GM19239 (cell line): ENCODE data around the gene NTHL1.
A peak's percentile ranks its signal among the peaks of the same experiment; 100 is the strongest.

ENCODE experiments used
- DNase-seq: peaks from one replicate; pipeline ENCODE4 v3.0.0; 2011; ENCODE audit warnings: low spot score; ENCODE audit not compliant: insufficient read length
- FAIRE-seq: peaks from 2 replicates; lab custom pipeline; 2011; peaks lifted over from hg19 to GRCh38; lab: Jason Lieb, UNC

NTHL1 gene

DNA sequence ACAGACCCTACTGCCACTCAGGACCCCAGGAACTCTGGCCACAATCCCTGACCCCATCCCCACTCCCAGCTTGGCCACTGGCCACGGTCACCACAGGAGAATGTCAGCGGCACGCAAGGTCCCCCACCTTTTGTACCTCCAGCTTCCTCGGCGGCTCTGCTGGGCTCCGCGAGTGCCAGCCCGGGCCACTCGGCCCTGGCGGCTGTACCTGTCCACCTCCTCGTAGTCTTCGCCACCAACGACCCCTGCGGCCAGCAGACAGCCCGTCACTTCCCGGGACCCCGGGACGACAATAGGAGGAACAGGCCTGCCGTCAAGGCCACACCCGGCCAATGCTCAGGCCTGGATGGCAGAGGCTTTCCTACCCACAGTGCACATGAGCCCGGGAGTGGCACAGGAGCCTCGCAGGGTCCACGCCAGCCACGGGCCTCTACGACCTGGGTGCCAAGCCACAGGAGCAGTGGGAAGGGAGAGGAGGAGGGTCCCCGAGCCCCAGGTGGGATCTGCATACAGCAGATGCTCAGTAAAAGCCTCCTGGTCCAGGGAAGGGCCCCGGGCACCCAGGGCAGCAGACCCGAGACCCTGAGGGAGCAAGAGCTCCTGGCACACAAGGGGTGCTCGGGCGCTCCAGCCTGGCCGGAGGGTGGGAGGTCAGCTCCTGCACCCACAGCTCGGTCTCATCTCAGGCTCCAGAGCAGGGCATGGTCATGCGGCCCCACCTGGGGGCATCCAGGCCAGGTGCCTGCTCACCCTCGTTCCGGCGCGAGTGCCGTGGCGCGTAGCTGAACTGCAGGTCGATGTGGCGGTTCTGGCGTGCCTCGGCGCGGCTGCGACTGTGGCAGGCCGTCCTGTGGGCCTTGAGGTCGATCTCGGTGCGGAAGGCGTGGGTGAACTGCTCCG lies 45.9 kb downstream of the NTHL1 start:
- FAIRE-seq: no peak

DNA sequence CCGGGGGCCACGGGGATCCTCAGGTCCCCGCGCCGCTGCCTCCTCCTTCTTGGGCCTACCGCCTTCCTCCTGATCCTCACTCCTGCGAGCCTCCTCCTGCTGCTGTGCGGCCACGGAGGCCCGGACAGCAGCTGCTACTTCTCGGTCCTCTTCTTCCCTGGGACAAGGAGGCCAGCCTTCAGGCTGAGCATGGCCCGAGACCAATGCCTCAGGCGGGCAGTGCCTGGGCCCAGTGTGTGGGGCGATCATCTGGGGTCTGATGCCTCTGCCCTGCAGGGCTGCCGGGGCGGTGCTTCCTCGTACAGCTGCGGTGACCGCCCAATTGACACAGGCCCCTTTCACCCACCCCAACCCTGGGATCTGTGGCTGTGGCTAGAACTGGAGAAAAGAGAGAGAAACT lies 46.6 kb downstream of the NTHL1 start:
- FAIRE-seq (no peak), DNase-seq (no peak)

More for the DNA sequence above, 45.9 kb downstream of the NTHL1 start:
- no peak for DNase-seq

DNA sequence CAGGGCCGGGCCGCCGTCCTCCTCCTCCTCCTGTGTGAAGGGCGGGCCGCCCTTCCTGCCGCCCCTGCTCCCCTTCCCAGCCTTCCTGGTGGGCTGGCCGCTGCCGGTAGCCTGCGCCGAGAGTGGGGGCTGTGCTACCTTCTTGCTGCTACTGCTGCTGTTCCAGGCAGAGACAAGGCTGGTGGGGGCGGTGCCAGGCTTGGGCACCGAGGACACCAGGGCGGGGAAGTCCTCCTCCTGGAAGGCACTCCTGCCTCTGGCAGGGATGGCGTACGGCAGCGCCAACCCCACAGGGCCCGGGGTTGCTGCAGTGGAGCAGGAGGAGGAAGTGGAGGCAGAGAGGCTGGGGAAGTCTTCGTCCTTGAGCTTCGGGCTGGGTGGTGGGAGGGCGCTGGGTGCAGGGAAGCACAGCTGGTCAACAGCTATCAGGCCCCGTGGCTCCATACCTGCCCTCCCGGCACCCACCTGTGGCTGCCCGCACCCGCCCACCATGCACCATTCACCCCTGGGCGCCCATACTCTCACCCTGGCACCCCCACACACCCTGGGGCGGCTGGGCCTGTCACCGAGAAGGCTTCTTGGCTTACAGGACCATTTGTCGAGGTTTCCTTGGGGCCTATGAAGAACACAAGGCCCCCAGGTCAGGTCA lies 47.6 kb downstream of the NTHL1 start:
- DNase-seq (no peak), FAIRE-seq (no peak)

DNA sequence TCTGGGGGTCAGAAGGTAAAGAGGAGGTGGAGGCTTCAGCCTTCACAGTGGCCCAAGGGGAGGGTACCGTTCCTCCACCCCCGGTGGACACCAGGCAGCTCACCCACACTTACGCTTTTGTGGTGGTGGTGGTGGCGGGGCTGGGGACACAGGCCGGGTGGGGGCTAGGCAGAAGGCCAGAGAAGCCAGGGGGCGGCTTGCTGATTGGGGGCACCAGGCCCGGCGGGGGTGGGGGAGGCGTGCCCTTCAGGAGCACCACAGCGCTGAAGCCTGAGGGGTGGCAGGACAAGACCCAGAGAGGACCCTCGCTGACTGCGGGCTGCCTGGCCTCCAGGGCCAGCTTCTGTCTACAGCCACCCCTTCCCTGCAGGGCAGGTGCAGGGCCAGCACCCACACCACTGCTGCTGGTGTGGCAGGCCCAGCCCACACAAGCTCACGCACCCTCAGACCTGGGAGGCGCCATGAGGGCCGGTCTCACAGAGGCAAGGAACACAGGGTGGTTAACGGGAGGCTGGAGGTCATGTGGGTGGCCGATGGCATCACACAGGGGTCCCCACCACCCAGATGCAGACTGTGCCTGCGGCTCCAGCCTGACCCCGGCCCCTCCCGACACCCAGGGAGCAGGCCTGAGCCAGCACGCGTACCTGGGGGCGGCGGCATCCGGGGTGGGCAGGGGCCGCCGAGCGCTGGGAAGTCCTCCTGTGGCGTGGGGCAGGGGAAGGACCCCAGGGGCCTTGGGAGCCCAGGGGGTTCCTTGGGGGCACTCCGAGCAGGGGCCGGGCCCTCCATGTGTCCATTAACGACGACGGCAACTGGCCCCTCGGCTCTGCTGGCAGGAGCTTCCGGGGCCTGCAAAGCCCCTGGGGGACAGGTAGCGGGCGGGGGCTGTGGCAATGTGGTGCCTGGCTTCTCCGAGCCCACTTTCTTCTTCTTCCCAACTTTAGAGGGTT lies 48.5 kb downstream of the NTHL1 start:
- no peak for DNase-seq
- no peak for FAIRE-seq

DNA sequence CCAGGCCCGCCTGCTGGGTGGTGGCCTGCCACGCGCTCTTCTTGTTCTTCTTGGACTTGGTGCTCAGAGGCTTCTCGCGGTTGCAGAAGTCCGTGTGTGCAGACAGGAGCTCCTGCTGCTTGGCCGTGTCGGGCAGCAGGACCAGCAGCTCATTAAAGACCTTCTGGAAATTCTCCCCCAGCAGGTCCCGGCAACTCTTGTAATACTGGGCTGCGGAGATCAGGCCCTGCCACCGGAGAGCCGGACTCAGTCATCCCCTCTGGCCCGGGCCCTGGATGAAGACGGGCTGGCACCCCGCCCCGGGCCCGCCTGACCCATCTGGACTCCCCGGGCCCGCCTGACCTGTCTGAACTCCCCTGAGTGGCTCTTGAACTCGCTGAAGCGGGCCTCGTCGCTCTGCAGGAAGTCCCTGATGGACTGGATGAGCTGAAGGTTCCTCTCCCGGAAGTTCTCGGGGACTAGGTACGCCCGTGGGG lies 49.2 kb downstream of the NTHL1 start:
- DNase-seq (no peak), FAIRE-seq (no peak)

DNA sequence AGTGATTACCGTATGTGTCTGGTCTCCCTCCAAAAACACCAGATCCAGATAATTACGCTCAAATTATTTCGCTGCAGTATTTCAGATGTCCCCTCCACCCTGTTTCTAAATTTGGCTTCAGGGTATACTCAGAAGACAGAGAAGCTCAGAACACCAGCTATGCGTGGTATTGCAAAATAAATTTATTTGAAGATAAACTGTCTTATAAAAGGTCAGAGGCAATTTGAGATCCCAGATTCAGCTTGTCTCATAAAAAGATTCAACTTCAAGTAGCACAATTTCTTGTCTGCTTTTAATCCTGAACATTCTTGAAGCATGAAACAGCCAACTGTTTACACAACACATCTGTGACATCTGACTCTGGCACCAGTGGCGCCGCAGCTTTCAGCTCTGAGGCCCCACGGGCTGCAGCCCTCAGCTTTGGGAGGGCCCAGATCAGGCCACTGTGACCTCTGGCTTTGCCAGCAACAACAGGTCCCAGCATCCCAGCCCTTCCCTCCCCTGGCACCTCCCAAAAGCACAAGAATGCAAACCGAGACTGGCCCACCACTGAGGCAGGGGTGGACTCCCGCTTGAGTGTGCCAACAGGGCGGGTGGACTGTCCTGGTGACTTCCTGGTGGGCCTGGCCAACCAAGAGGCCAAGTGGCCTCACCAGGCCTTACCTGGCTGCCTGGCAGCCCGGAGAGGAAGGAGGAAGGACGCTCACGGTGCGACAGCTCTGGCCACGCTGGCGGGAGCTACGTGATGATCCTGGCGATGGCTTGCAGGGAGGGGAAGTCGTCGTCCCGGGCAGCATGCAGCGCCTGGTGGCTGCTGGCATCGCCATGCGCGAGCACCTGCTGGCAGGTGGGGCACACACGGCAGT lies 49.9 kb downstream of the NTHL1 start:
- FAIRE-seq (no peak), DNase-seq (no peak)

DNA sequence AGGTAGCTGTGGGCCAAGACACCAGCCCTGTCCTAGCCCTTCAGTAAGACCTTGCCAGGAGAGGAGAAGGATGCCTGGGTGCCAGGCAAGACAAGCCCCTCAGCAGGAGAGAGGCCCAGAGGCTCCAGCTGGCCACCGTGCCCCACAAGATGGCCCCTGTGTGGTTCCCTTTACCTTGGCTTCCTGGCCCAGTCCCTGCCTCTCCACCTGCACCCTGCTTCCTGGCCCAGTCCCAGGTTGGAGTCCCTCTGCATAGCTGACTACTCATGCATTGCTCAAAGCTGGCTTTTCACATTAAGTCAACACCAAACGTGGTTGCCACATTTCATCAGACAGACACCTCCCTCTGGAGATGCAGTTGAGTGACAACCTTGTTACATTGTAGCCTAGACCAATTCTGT lies 53.9 kb downstream of the NTHL1 start:
- DNase-seq: no peak
- FAIRE-seq: no peak

DNA sequence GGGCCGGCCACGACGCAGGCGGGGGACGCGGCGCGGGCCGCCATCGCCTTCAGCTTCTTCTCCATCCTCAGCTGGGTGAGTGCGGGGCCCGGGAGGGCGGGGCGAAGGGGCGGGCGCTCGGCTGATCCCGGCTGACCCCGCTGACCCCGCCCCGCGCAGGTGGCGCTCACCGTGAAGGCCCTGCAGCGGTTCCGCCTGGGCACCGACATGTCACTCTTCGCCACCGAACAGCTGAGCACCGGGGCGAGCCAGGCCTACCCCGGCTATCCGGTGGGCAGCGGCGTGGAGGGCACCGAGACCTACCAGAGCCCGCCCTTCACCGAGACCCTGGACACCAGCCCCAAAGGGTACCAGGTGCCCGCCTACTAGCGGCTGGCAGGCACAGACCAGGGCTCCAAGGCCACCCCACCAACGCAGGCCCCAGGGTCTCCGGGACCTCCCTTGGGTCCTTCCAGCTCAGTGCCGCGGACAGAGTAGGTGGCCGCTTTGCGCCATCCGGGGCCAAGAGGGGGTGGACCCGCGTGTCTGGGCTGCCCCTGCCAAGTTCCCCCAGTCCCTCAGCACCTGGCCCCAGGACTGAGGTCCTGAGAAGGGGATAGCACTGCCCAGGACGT lies 54.8 kb downstream of the NTHL1 start:
- FAIRE-seq: no peak

DNA sequence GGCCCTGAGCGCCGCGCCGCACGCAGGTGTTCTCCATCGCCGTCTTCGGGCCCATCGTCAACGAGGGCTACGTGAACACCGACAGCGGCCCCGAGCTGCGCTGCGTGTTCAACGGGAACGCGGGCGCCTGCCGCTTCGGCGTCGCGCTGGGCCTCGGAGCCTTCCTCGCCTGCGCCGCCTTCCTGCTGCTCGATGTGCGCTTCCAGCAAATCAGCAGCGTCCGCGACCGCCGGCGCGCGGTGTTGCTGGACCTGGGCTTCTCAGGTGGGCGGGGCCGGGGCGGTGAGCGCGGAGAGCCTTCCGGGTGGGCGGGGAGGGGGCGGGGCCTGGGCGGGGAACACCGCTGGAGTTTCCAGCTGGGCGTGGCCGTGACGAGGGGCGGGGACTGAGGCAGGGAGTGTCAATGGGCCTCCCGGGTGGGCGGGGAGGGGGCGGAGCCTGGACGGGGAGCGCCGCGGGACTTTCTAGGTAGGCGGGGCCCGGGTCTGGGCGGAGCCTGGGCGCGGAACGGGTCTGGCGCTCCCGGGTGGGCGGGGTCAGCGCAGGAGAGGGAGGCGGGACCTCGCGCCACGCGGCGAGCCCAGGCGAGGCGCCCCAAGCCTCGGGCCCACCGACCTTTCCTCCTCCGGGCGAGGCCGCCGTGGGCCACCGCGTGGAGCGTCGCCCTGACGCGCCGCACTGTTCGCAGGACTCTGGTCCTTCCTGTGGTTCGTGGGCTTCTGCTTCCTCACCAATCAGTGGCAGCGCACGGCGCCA lies 55.5 kb downstream of the NTHL1 start:
- peak; percentile 99 for DNase-seq
- peak; percentile 95 for FAIRE-seq

More for the DNA sequence above, 54.8 kb downstream of the NTHL1 start:
- no peak for DNase-seq

DNA sequence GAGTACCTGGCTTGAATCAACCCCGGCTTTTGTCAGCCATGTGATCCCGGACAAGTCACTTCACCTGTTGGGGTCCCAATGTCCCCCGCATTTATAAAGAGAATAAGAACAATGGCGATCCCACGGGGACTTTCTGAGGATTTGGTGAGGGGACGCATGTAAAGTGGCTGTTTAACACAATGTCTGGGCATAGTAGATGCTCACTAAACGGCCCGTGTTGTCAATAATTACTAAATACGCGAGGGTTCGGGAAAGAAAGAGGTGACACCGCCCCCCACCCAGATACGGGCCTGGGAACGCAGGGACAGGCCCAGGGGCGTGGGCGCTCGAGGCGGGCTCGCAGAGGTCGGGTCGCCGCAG lies 56.1 kb downstream of the NTHL1 start:
- DNase-seq (no peak), FAIRE-seq (no peak)

DNA sequence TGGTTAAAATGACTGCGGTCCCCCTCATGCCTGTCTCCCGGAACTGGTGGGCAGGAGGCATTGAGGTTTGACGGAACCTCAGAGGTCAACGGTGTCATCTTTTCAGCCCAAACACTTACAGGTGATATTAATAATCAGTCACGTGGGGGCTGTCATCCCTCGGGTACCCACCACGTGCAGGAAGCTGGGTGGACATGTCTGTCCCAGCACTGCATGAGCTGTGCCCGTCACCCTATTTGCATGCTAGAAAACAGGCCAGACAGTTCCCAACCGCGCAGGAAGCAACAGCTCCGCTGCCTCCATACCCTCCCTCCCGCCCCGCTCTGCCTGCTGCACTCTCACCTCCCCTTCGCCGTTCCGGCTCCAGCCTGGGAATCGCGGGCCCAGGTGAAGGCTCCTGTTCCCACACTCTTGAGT lies 56.5 kb downstream of the NTHL1 start:
- DNase-seq: peak; percentile 82
- peak; percentile 93 for FAIRE-seq

DNA sequence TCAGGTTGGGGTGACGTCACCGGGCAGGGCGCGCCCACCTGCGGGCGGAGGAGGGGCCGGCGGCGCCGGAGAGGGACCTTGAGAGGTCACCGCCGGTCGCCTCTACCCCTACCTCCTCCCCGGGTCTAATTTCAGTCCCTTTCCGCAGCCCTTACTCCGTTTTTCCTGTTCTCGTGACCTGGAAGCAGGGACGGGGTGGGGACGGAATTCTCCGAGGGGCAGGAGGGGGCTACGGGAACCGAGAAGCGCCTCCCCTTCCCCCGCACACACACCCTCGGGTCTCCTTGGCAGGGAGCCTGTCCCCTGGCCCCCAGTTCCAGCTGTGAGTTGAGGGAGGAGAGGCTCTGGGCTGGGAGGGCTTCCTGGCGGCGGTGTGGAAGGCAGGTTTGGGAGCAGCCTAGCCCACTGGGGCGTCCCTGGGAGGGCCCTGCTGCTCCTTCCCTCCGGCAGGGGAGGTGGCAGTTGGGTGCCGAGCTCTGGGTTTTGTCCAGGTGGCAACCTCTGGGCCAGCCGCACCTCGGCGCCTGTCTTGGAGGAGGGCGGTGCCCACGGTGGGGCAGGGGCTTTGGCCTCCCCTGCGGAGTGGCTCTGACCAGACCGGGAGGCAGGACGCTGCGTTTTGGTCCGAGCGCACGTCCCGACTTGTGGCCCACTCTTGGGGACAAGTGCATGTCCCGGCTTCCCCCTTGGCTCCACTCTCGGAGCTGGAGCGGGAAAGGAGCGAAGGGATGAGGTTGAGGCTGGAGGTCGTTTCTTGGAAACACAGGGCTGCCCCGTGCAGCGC lies 57.1 kb downstream of the NTHL1 start:
- FAIRE-seq: peak; percentile 54
- DNase-seq: no peak

DNA sequence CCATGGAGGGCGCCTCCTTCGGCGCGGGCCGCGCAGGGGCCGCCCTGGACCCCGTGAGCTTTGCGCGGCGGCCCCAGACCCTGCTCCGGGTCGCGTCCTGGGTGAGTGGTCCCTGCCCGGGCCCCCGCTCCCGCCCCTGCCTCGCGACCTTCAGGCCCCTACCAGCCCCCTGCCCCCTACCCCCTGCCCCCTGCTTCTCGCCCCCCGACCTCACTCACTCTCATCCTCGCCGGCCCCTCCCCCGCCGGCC lies 57.6 kb downstream of the NTHL1 start:
- no peak for FAIRE-seq

More for the DNA sequence above, 57.6 kb downstream of the NTHL1 start:
- DNase-seq: no peak
